Epithelial cell of esophagus (primary cell): ENCODE measurements around the gene KCNJ5.

ENCODE experiments used
- DNase-seq: peaks from one replicate; pipeline ENCODE4 v3.0.0; 2010; ENCODE audit warnings: low read depth
- H3K4me3 ChIP-seq: 2 replicates; pipeline ENCODE4 v1.5.1; 2011; ENCODE audit warnings: mild to moderate bottlenecking, low read length, control low read depth
- CTCF ChIP-seq: IDR thresholded peaks from 2 replicates; pipeline ENCODE4 v1.5.1; 2011; ENCODE audit warnings: low read depth, mild to moderate bottlenecking, low read length, control low read depth, inconsistent platforms; ENCODE audit not compliant: insufficient read depth; ENCODE audit errors: missing control alignments

Gene KCNJ5

GRCh38 chr11:128941573-128942271 is 50.6 kb downstream of the KCNJ5 start:
- no peak overlapping the region for H3K4me3 ChIP-seq
- no peak for TF ChIP-seq CTCF
- peak; percentile 79 for DNase-seq

- no peak overlapping the region for H3K4me3 ChIP-seq
- no peak for TF ChIP-seq CTCF
- DNase-seq = no peak
Observed at GRCh38 chr11:128942272-128942612, 51.1 kb downstream of the KCNJ5 start.

- TF ChIP-seq CTCF = no peak
- H3K4me3 ChIP-seq = no peak within 1 kb of the TSS
- peak; percentile 48 for DNase-seq
Observed at GRCh38 chr11:128942817-128943427, 51.8 kb downstream of the KCNJ5 start, which contains the start of gene TP53AIP1. TSS of gene TP53AIP1 (minus strand) at chr11:128942871. CDS start at chr11:128937818, 5,053 bp downstream.

GRCh38 chr11:128943428-128943976 is 52.3 kb downstream of the KCNJ5 start:
- no peak for DNase-seq
- no peak overlapping the region for H3K4me3 ChIP-seq
- TF ChIP-seq CTCF = no peak

GRCh38 chr11:128946648-128947047 is 55.5 kb downstream of the KCNJ5 start:
- DNase-seq = no peak

GRCh38 chr11:128947773-128948172 is 56.6 kb downstream of the KCNJ5 start:
- no peak overlapping the region for H3K4me3 ChIP-seq
- no peak for DNase-seq
- no peak for TF ChIP-seq CTCF

More at GRCh38 chr11:128946648-128947047, 55.5 kb downstream of the KCNJ5 start:
- TF ChIP-seq CTCF = no peak
- H3K4me3 ChIP-seq = no peak overlapping the region
